NCI-H2171 treated with DMSO at 0.1 percent for 48 hours (cell line): Measurements from ENCODE around the gene ARHGEF7.

Experiments used
- DNase-seq: peaks from one replicate; lab custom pipeline; 2025; lab: John Stamatoyannopoulos, UW

The ARHGEF7 gene

GRCh38 chr13:111304041-111304544 lies 189.0 kb downstream of the ARHGEF7 start:
- DNase-seq: no peak

- no peak for DNase-seq
Measured at GRCh38 chr13:111304603-111305289, 189.6 kb downstream of the ARHGEF7 start.

GRCh38 chr13:111312944-111313590 lies 198.0 kb downstream of the ARHGEF7 start:
- DNase-seq: no peak

- DNase-seq: no peak
Measured at GRCh38 chr13:111313911-111314425, 198.9 kb downstream of the ARHGEF7 start.

GRCh38 chr13:111314852-111315251 lies 199.7 kb downstream of the ARHGEF7 start:
- DNase-seq: no peak

DNA sequence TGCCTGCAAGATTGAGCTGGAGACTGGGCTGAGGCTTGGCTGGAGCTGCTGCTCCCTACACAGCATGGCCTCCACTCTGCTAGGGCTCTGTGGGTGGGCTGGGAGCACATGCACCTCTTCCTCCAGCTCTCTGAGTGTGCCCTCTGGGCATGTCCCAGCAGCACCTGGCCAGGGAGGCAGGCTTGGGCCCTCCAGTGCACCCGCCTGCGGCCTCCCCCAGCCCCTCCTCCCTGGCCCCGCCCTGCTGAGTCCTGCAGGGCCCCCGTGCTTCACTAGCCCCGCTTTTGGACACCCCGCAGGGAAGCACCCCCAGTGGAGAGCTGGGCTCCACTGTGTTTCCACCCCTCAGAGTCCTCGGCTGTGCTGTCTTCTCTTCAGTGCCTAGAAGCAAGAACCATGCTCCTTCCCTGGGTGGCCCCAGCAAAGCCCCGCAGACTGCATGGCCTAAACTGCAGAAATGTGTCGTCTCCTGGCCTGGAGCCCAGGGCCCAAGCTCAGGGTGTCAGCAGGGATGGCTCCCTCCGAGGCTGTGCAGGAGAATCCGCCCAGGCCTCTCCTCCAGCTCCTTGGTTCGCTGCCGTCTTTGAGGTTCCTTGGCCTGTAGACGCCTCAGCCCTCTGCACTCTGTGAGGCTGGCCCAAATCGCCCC lies 200.4 kb downstream of the ARHGEF7 start:
- DNase-seq: peak; percentile 35

GRCh38 chr13:111316161-111316730 lies 201.1 kb downstream of the ARHGEF7 start:
- DNase-seq: peak; percentile 67

GRCh38 chr13:111317042-111317550 lies 202.0 kb downstream of the ARHGEF7 start:
- no peak for DNase-seq

GRCh38 chr13:111317571-111318345 lies 202.6 kb downstream of the ARHGEF7 start:
- no peak for DNase-seq

DNA sequence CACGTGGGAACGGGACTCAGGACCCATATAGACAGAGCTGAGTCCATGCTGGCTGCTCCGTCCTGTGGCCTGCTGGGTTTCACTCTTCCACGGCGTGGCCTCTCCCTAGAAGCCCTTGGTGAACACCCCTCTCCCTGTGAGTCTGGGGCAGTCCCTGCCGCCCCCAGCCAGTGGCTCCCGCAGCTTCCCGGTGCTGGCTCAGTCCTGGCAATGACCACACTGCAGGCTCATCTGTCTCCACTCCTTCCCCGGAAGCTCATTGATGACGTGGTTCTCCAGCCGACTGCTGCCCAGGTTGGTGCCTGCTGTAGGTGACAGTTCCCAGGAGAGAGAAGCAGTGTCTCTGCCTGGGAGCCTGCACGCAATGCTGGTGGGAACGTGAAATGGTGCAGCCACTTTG lies 203.3 kb downstream of the ARHGEF7 start:
- no peak for DNase-seq

DNA sequence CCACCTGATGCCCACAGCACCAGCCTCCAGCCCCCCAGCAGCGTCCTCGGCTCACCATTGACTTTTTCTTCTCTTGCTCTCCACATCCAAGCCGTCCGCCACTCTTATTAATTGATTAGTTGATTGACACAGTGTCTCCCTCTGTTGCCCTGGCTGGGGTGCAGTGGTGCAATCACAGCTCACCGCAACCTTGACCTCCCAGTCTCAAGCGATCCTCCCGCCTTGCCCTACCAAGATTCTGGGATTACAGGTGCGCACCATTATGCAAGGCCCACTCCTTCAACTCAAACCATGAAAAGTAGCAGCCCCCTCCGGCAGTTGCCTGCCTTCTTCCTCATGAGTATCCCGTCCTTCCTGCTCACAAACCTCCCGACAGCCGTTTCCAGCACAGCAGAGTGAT lies 204.4 kb downstream of the ARHGEF7 start:
- no peak for DNase-seq

GRCh38 chr13:111319998-111320911 lies 205.1 kb downstream of the ARHGEF7 start, which contains the start of gene TEX29:
TEX29 (plus strand) TSS chr13:111320642; CDS start chr13:111320891, 249 bp downstream.
- DNase-seq: no peak

GRCh38 chr13:111322001-111322915 lies 207.1 kb downstream of the ARHGEF7 start:
- DNase-seq: no peak

GRCh38 chr13:111322916-111323331 lies 207.8 kb downstream of the ARHGEF7 start:
- no peak for DNase-seq

- DNase-seq: no peak
Measured at GRCh38 chr13:111323549-111323948, 208.4 kb downstream of the ARHGEF7 start.

GRCh38 chr13:111323950-111324651 lies 209.0 kb downstream of the ARHGEF7 start:
- DNase-seq: no peak

GRCh38 chr13:111324736-111325135 lies 209.6 kb downstream of the ARHGEF7 start:
- DNase-seq: no peak

DNA sequence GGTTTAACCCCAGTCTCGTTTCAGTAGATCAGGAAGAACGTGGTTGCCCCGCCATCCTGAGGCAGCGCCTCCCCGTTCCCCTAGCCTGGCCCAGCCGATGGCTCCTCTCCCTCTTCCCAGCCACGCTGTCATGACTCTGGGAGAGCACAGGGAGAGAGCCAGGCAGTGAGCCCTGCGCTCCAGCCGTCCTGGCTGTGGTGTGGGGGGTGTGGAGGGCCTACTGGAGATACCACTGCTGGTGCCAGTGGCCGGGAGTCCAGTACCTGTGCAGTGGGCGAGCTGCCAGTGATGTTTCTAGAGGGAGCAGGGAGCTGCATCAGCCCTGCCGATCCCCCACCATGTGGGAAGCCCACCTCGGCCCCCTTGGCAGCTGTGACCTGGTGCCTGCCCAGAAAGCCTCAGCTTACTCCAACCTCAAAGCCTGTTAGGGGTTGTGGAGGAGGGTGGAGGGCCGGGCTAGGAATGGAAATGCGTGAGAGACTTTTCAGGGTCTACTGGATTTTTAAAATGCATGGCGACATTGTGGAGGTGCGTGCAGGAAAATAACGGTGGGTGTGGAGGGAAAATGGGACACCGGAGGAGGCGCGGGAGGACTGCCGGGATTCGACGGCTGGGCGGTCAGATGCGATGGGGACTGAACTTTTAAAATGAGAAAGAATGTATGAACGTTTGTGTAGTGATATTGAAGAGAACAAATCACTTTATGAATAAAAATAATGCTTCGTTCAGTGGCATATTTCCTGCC lies 210.2 kb downstream of the ARHGEF7 start:
- DNase-seq: no peak
